Activated CD4-positive, alpha-beta T cell treated with anti-CD3 and anti-CD28 coated beads for 36 hours (primary cell): ENCODE data around the gene INSYN1. TPM values are rescaled to one million over a fixed set of nuclear protein-coding genes. Genes with fewer than 3 reads are reported as not detected.
A peak's percentile ranks its signal among the peaks of the same experiment; 100 is the strongest.

Experiments used
- ATAC-seq: fragments of 200-7000 bp; cut with Tn5 transposase; one replicate; pipeline ENCODE4 v1.10.0; 2021; ENCODE audit warnings: mild to moderate bottlenecking, moderate library complexity
- CTCF ChIA-PET: fragments of 350-600 bp; sonication (Branson Sonifier 250); formaldehyde crosslinking; loops from one replicate; lab custom pipeline; 2021; ENCODE audit warnings: antibody characterized with exemption; lab: Charles Lee
- POLR2A ChIA-PET: fragments of 350-600 bp; sonication (Branson Sonifier 250); formaldehyde crosslinking; loops from one replicate; lab custom pipeline; 2021; ENCODE audit warnings: antibody characterized with exemption, inconsistent platforms; lab: Charles Lee
- DNase-seq: peaks from one replicate; pipeline ENCODE4 v3.0.0-alpha.2; 2020
- H3K27ac Mint-ChIP-seq: one replicate; pipeline ENCODE4 v1.8.0; 2021; ENCODE audit warnings: mixed read lengths
- H3K27me3 Mint-ChIP-seq: one replicate; pipeline ENCODE4 v1.8.0; 2021; ENCODE audit warnings: mixed read lengths
- H3K36me3 Mint-ChIP-seq: one replicate; pipeline ENCODE4 v1.8.0; 2021; ENCODE audit warnings: low read depth, mixed read lengths
- H3K4me1 Mint-ChIP-seq: one replicate; pipeline ENCODE4 v1.8.0; 2021; ENCODE audit warnings: mixed read lengths
- H3K4me3 Mint-ChIP-seq: one replicate; pipeline ENCODE4 v1.8.0; 2021; ENCODE audit warnings: mild to moderate bottlenecking, moderate library complexity, mixed read lengths
- H3K9me3 Mint-ChIP-seq: one replicate; pipeline ENCODE4 v1.8.0; 2021; ENCODE audit warnings: low read depth, mixed read lengths
- intact Hi-C, 2 experiments: fragments of 100-400 bp; cut with DNase I in 1 of 2; cut with micrococcal nuclease in 1 of 2; formaldehyde crosslinking; loops; one replicate each; pipeline versions ENCODE4 v1.14.2 to v1.15.1; 2022 to 2024; cut with DNase I, micrococcal nuclease
- total RNA-seq, 2 experiments: library from RNA; stranded (reverse); gene quantifications; one replicate each; pipeline ENCODE4 v1.2.3, GENCODE V29; 2021

INSYN1 gene
- total RNA-seq, 2 experiments from 2014 or later, result not detected

GRCh38 chr15:73756390-73756789, 3.2 kb upstream of the INSYN1 start:
- no peak overlapping the region for H3K27ac Mint-ChIP-seq
- DNase-seq (no peak), ATAC-seq (no peak)
- H3K4me3 Mint-ChIP-seq, result no peak overlapping the region
- no peaks in the 10 kb centered on the region for H3K9me3 Mint-ChIP-seq
- intact Hi-C loops, result no loop called here
- peaks cover 4% of the 10 kb centered on the region for H3K4me1 Mint-ChIP-seq
- H3K36me3 Mint-ChIP-seq, result no peaks in the 10 kb centered on the region
- peaks cover 28% of the 10 kb centered on the region for H3K27me3 Mint-ChIP-seq
- ChIA-PET POLR2A (no interaction called here), CTCF (no interaction called here)

GRCh38 chr15:73755946-73756345, 2.8 kb upstream of the INSYN1 start:
- peaks cover 4% of the 10 kb centered on the region for H3K4me1 Mint-ChIP-seq
- CTCF ChIA-PET, result no interaction called here
- POLR2A ChIA-PET, result no interaction called here
- no peak for ATAC-seq
- no peak overlapping the region for H3K27ac Mint-ChIP-seq
- no peak for DNase-seq
- H3K4me3 Mint-ChIP-seq, result no peak overlapping the region
- H3K9me3 Mint-ChIP-seq, result no peaks in the 10 kb centered on the region
- no peaks in the 10 kb centered on the region for H3K36me3 Mint-ChIP-seq
- intact Hi-C loops, result no loop called here
- peaks cover 30% of the 10 kb centered on the region for H3K27me3 Mint-ChIP-seq

- DNase-seq (no peak), ATAC-seq (no peak)
- Mint-ChIP-seq H3K27ac (no peak overlapping the region), H3K4me1 (peaks cover 4% of the 10 kb centered on the region), H3K9me3 (no peaks in the 10 kb centered on the region), H3K36me3 (no peaks in the 10 kb centered on the region), H3K27me3 (peaks cover 34% of the 10 kb centered on the region), H3K4me3 (no peak overlapping the region)
- ChIA-PET CTCF (no interaction called here), POLR2A (no interaction called here)
- intact Hi-C loops, result no loop called here
These were observed 2.3 kb upstream of the INSYN1 start for GRCh38 chr15:73755481-73755880.

GRCh38 chr15:73754461-73754860, 1.3 kb upstream of the INSYN1 start:
- H3K36me3 Mint-ChIP-seq, result no peaks in the 10 kb centered on the region
- ChIA-PET POLR2A (no interaction called here), CTCF (no interaction called here)
- no peaks in the 10 kb centered on the region for H3K9me3 Mint-ChIP-seq
- no peak for DNase-seq
- H3K27me3 Mint-ChIP-seq, result peaks cover 35% of the 10 kb centered on the region
- no peak overlapping the region for H3K27ac Mint-ChIP-seq
- intact Hi-C loops, result no loop called here
- peaks cover 4% of the 10 kb centered on the region for H3K4me1 Mint-ChIP-seq
- ATAC-seq, result no peak
- no peak overlapping the region for H3K4me3 Mint-ChIP-seq

DNA sequence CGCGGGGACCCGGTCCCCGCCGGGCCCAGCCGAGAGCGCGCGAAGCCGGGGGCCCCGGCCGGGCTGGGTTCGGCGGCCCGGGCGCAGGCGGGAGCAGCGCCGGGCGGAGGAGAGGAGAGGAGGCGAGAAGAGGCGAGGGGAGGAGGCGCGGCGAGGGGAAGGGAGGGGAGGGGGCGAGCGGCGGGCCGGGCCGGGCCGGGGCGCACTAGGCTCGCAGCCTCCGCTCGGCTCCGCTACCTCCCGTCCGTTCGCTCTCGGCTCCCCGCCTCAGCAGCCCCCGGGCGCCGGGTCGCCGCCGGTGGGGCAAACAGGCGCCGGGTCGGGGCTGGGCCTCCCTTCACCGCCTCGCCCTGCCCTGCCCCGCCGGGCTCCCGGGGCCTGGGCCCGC, 351 bp downstream of the INSYN1 start:
- Mint-ChIP-seq H3K4me1 (peaks cover 4% of the 10 kb centered on the region), H3K27me3 (peaks cover 34% of the 10 kb centered on the region), H3K36me3 (no peaks in the 10 kb centered on the region), H3K9me3 (no peaks in the 10 kb centered on the region), H3K27ac (no peak overlapping the region), H3K4me3 (no peak overlapping the region)
- POLR2A ChIA-PET, result no interaction called here
- DNase-seq, result peak; percentile 13
- intact Hi-C loops, result no loop called here
- CTCF ChIA-PET, result no interaction called here
- ATAC-seq, result no peak

DNA sequence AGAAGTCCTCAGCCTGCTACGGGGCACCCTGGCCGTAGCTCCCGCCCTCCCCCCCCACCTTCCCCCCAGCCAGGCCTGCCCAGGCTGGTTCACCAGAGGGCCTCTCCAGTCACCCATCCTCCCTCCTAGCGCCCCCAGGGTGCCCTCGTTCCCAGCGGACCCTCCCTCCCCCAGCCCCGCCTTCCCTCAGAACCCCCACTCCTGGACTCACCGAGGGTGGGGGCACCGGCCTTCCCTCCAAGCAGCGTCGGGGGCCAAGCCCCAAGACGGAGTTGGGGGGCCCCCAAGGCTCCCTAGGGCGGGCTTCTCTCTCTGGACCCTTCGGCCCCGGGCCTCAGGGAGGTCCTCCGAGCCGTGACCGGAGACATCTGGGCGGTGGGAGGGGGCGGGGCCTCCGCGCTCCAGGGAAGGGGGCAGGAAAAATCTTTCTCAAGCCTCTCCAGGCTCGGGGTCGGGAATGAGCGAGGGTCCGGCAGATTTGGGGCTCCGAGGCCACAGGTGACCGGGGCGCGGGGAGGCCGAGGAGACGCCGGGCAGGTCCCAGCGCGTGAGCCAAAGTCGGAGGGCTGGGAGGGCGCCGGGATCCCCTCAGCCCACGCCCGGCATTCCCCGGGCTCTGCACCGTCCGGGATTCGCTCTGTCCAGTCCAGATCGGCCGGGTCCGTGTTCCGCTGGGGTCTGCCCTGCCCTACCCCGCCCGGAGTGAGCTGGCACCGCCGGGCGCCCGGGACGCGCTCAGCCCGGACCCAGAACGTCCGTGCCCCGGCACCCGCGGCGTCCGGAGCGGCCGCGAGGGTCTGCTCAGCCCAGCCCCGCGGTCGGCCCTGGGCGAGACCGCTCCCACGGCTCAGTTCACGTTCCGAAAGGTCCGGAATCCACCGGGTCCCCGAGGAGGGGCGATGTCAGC, 999 bp downstream of the INSYN1 start:
- no peak for DNase-seq
- Mint-ChIP-seq H3K36me3 (no peaks in the 10 kb centered on the region), H3K4me1 (peaks cover 4% of the 10 kb centered on the region), H3K4me3 (no peak overlapping the region), H3K27me3 (peaks cover 31% of the 10 kb centered on the region), H3K27ac (no peak overlapping the region), H3K9me3 (no peaks in the 10 kb centered on the region)
- CTCF ChIA-PET, result no interaction called here
- intact Hi-C loops, result no loop called here
- no peak for ATAC-seq
- POLR2A ChIA-PET, result no interaction called here

GRCh38 chr15:73751511-73751898, 1.6 kb downstream of the INSYN1 start:
- peaks cover 4% of the 10 kb centered on the region for H3K4me1 Mint-ChIP-seq
- ATAC-seq, result no peak
- no peaks in the 10 kb centered on the region for H3K9me3 Mint-ChIP-seq
- no peak for DNase-seq
- intact Hi-C loops, result no loop called here
- H3K36me3 Mint-ChIP-seq, result no peaks in the 10 kb centered on the region
- H3K27me3 Mint-ChIP-seq, result peaks cover 33% of the 10 kb centered on the region
- CTCF ChIA-PET, result no interaction called here
- H3K4me3 Mint-ChIP-seq, result no peak overlapping the region
- H3K27ac Mint-ChIP-seq, result no peak overlapping the region
- POLR2A ChIA-PET, result no interaction called here

DNA sequence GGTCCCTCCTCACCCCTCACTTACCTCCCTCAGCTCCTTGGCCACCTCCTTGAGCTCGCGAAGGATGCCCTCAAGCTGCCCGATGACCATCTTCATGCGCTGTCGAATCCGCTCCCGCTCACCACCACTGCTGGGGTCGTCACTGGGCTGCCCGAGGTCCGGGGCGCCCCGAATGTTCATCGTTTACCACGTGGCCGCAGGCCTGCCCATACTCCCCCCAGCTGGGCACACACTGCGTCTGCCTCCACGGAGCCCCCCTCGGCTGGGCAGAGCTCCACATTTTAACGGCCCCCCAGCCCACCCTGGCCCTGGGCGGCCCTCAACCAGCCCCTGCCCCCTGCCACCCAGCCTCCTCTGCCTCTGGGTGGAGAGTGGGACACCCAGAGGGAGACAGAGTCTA, 2.2 kb downstream of the INSYN1 start:
- Mint-ChIP-seq H3K36me3 (no peaks in the 10 kb centered on the region), H3K4me3 (no peak overlapping the region), H3K27me3 (peaks cover 33% of the 10 kb centered on the region), H3K27ac (no peak overlapping the region), H3K9me3 (no peaks in the 10 kb centered on the region), H3K4me1 (peaks cover 4% of the 10 kb centered on the region)
- ATAC-seq, result no peak
- CTCF ChIA-PET, result interaction anchor here (1.1 kb wide), 1 partner anchor 46 kb away, joined by 3 read pairs; no protein-coding TSS in a partner anchor
- POLR2A ChIA-PET, result no interaction called here
- intact Hi-C loops, result no loop called here
- DNase-seq, result no peak

DNA sequence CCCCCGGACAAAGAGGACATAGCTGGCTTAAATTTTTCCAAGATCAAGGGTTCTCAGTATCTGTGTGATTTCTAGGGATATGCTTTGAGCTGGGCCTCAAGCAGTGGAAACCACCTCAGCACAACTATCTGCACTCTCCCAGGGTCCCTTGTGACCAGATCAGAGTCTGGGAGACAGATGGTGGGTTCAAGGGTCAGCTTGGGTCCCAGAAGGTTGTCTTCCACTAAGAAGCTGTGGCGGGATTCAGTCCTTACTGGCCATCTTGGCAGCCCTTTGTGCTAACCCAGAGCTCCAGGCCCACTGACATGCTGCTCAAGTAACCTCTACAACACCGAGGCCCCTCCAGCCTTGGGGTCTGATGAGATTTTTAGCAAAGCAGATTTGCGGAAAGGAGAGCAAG, 2.7 kb downstream of the INSYN1 start:
- CTCF ChIA-PET, result interaction anchor here (1.1 kb wide), 1 partner anchor 45 kb away, joined by 3 read pairs; no protein-coding TSS in a partner anchor
- peaks cover 4% of the 10 kb centered on the region for H3K4me1 Mint-ChIP-seq
- H3K27ac Mint-ChIP-seq, result no peak overlapping the region

GRCh38 chr15:73749971-73750370, 3.2 kb downstream of the INSYN1 start:
- DNase-seq, result no peak
- intact Hi-C loops, result no loop called here
- ATAC-seq, result no peak
- Mint-ChIP-seq H3K9me3 (no peaks in the 10 kb centered on the region), H3K4me3 (no peak overlapping the region), H3K27ac (no peak overlapping the region), H3K36me3 (no peaks in the 10 kb centered on the region), H3K4me1 (peaks cover 4% of the 10 kb centered on the region), H3K27me3 (peaks cover 31% of the 10 kb centered on the region)
- POLR2A ChIA-PET, result no interaction called here
- CTCF ChIA-PET, result interaction anchor here (1.1 kb wide), 1 partner anchor 45 kb away, joined by 3 read pairs; no protein-coding TSS in a partner anchor

More for the DNA sequence above, 2.7 kb downstream of the INSYN1 start:
- Mint-ChIP-seq H3K27me3 (peaks cover 29% of the 10 kb centered on the region), H3K9me3 (no peaks in the 10 kb centered on the region), H3K36me3 (no peaks in the 10 kb centered on the region), H3K4me3 (no peak overlapping the region)
- ATAC-seq (no peak), DNase-seq (no peak)
- intact Hi-C loops, result no loop called here
- POLR2A ChIA-PET, result no interaction called here

- POLR2A ChIA-PET, result no interaction called here
- DNase-seq (no peak), ATAC-seq (no peak)
- intact Hi-C loops, result no loop called here
- CTCF ChIA-PET, result no interaction called here
- Mint-ChIP-seq H3K36me3 (no peaks in the 10 kb centered on the region), H3K4me3 (no peak overlapping the region), H3K9me3 (no peaks in the 10 kb centered on the region), H3K4me1 (peaks cover 4% of the 10 kb centered on the region), H3K27ac (no peak overlapping the region), H3K27me3 (peaks cover 27% of the 10 kb centered on the region)
These were observed 3.6 kb downstream of the INSYN1 start for GRCh38 chr15:73749533-73749932.

- intact Hi-C loops, result no loop called here
- Mint-ChIP-seq H3K4me1 (peaks cover 4% of the 10 kb centered on the region), H3K36me3 (no peaks in the 10 kb centered on the region), H3K27ac (no peak overlapping the region), H3K4me3 (no peak overlapping the region), H3K27me3 (peaks cover 19% of the 10 kb centered on the region), H3K9me3 (no peaks in the 10 kb centered on the region)
- ChIA-PET CTCF (no interaction called here), POLR2A (no interaction called here)
- DNase-seq (no peak), ATAC-seq (no peak)
These were observed 4.4 kb downstream of the INSYN1 start for GRCh38 chr15:73748730-73749129.
